GM21360 (cell line): ENCODE data around the gene SDF4.
"Not testable (repeated sequence)": the region's sequence is repeated elsewhere in the genome, so short reads cannot be mapped to it uniquely, and the experiment has no call there.

ENCODE experiments used
- ATAC-seq: cut with Tn5 transposase; IDR thresholded peaks from one replicate; pipeline ENCODE4 v1.9.1; 2021; ENCODE audit warnings: mild to moderate bottlenecking, moderate library complexity; ENCODE audit not compliant: unreplicated experiment

Gene SDF4

DNA sequence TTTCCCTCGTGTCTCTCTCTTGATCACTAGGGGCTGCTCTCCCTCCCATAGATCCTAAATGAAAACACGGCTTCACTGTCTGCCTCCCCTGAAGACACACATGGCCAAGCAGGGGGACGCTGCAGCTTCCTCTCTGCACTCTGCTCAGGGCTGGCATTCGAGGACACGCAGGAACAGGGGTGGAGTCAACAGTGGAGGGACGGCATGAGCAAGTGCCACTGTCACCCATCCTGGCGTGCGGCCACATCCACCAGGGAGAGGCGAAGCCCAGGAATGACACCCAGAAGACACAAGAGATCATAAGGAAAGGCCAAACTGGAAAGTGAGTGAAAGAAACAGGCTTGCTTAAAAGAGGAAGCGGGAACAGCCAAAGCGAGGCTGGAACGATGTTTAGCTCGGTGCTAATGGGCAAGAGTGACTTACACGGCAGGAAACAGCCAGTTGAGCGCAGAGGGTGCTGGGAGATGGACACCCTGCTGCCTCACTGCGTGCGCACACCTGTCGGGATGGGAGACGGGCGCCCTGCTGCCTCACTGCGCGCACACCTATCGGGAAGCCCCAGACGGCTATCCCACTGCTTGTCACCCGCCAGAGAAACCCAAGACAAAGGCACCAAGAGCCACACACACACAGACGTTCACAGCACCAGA lies 28.3 kb upstream of the SDF4 start:
- ATAC-seq = no peak

DNA sequence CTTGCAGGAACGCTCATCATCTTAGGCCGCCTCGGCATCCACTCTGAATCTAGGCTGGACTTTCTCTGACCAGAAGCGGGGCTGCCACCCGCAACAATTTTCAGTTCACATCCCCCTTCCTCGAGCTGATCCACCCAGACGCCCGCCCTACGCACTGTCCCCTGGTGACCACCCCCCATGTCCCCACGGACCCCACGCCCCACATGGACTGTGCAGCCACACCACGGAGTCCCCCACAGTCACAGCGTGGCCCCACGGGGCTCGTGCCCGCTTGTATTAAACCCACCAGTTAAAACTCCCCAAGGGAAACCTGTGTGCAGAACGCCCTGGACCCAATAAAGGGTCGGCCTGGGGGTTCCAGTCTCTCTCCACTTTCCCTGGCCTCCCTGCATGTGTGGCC lies 27.7 kb upstream of the SDF4 start:
- no peak for ATAC-seq

DNA sequence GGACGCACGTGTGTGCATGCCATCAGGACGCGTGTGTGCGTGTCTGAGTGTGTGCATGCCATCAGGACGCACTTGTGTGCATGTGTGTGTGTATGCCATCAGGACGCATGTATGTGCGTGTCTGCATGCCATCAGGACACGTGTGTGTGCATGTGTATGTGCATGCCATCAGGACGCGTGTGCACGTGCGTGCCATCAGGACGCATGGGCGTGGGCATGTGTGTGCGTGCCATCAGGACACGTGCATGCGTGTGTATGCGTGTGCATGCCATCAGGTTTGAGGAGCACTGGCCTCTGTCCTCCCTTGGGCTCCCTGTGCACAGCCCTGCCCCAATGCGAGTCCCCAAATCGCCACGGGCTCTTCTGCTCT lies 27.3 kb upstream of the SDF4 start:
- ATAC-seq = no peak

DNA sequence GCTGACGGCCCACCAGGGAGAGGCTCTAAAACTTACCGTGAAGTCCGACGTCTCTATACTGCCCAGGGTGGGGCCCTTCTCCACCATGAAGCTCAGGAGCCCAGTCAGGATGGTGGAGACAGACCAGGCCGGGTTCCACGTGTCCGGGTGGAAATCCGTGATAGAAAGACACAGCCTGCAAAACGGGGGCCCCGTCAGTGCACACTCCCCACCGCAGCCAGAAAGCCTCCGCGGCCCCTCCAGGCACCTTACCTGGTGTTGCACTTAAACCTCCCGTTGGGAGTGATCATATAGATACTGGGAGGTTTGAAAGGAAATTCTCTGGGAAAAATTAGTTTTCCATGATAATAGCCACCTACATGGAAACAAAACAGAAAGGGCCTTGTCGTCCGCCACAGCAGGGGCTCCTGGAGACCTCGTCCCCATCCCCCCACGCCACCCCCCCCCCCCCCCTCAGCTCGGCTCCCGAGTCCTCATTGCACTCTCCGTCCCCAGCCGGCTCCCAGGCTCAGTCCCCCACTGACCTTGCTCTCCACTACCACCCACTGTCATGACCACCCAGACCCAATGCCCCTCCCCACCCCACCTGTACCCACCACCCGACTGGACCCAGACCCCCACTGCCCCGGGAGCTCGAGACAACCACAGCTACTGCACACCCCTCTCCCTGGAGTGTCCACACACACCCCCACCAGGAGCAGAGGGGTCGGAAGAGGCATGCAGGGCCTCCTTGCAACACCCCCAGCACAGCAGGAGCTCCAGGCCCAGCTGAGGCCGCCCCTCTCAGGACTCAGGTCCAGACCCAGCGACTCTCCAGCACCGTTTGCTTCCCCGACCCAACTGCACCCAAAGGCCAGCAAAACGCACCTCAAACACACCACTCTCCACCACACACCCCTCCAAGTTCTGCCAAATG lies 25.4 kb upstream of the SDF4 start:
- no peak for ATAC-seq

DNA sequence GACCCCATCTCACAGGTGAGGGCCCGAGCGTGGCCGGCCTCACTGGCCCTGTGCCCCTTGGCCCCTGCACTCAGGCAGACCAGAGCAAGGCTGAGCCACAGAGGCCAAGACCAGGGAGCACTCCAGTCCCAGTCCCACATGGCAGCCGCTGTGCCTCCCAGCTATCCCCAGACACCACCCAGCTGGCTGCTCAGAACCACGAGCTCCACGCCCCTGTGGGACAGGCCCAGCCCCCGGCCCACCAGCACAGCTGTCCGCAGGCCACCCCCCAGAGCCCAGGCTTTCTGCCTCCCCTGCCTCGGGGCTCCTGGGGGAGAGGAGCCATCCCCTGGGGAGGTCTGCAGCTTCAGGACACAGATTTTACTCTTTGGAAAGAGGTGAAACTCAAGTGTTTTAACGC lies 23.8 kb upstream of the SDF4 start:
- no peak for ATAC-seq

DNA sequence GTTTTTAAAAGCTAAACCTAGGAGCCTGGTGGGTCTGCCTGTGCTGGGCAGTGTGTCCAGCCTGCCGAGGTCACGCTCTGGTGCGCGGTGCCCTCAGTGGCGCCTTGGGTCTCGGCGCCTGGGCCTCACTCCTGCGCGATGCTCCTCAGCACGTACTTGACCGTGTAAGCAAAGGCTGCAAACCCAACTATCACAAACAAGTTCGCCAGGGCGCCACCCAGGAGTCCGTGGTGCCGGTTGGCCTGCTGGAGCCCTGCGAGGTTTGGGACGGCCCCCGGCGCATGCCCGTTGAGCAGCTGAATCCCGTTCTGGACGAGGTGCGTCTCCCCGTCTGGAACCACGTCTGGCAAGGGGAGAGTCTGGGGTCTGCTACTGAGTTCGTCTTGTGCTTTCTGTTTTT lies 23.3 kb upstream of the SDF4 start:
- no peak for ATAC-seq

DNA sequence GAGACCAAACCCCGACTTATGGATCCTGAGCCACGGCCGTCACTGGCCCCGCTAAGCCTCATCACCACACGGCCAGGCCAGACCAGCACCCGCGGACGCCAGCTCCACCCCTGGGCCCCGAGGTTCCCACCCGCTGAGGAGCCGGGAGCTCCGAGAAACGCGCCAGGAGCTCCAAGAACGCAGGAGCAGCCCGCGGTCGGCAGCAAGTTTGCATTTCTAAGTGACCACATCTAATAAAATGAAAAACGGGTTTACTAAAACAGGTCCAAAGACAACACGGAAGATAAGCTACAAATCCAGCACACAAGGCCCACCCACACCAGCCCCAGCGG lies 22.8 kb upstream of the SDF4 start:
- no peak for ATAC-seq

DNA sequence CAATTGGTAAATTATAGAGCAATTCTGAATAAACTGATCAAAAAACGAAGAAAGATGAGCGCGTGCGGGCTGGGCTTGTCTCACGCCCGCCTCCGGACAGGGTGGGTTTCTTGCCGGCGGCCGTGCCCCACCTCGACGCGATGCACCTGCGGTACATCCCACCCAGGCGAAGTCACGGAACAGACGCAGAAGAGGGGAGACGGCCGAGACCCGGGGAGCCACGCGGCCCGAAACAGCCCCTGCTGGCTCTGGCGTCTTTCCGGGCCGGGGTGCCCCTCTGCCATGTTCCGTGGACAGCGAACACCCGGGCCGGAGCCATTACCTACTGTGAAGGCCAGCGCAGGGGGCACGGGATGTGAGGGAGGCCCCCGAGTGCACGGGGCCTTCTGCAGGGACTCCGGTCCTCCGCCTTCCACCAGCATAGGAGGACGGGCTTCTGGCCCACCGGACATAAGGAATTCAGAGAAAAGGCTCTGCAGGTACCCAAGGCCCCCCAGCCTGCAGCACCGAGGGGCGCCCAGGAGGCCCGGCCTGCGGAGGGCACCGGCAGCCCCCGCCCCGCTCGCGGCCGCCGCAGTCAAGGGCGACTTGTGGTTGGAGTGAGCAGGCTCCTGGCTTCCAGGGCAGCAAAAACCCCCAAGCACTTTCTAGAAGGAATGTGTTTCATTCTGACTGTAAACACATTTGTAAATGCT lies 22.3 kb upstream of the SDF4 start:
- no peak for ATAC-seq

DNA sequence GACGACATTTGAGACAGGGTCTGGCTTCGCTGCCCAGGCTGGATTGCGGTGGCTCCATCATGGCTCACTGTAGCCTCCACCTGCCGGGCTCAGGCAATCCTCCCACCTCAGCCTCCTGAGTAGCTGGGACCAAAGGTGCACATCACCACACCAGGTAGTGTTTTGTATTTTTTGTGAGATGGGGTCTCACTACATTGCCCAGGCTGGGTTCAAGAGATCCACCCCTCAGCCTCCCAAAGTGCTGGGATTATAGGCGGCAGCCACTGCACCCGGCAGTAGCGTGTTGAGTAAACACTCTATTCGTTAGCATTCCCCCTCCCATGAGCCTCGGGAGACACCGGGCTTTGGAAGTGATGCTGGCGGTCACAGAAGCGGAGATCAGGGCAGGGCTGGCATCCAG lies 21.5 kb upstream of the SDF4 start:
- ATAC-seq = no peak

DNA sequence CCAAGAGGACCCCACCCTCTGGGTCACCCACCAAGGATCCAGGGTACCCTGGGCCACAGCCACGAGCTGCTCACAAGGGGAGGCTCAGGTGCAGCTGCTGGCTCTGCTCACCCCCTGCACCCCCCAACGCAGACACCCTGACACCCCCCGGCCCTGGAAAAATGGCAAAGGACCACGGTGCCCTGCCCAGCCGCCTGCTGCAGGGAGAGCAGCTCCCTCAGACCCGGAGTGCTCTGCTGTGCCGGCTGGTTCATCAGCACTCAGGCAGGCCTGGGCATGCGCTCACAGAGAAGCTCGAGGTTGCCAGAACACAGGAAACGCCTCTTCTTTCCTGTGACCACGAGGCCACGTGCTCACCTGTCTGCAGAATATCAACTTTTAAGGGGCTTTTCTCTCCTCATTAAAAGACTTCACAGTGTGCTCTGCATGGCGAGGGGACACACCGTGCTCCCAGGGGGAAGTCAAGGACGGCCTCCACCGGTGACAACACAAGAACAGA lies 19.0 kb upstream of the SDF4 start:
- ATAC-seq = no peak

DNA sequence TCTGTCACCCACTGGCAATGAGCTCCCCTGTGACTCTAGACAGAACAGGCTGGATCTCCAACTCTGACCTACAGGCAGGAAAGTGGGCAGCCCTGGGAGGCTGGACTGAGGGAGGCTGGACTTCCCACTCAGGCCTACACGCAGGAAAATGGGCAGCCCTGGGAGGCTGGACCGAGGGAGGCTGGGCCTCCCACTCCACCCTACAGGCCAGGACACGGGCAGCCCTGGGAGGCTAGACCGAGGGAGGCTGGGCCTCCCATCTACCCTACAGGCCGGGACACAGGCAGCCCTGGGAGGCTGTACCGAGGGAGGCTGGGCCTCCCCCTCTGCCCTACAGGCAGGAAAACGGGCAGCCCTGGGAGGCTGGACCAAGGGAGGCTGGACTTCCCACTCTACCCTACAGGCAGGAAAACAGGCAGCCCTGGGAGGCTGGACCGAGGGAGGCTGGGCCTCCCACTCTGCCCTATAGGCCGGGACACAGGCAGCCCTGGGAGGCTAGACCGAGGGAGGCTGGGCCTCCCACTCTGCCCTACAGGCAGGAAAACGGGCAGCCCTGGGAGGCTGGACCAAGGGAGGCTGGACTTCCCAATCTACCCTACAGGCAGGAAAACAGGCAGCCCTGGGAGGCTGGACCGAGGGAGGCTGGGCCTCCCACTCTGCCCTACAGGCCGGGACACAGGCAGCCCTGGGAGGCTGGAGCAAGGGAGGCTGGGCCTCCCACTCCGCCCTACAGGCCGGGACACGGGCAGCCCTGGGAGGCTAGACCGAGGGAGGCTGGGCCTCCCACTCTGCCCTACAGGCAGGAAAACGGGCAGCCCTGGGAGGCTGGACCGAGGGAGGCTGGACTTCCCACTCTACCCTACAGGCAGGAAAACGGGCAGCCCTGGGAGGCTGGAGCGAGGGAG lies 16.5 kb upstream of the SDF4 start:
- not testable (repeated sequence) for ATAC-seq

DNA sequence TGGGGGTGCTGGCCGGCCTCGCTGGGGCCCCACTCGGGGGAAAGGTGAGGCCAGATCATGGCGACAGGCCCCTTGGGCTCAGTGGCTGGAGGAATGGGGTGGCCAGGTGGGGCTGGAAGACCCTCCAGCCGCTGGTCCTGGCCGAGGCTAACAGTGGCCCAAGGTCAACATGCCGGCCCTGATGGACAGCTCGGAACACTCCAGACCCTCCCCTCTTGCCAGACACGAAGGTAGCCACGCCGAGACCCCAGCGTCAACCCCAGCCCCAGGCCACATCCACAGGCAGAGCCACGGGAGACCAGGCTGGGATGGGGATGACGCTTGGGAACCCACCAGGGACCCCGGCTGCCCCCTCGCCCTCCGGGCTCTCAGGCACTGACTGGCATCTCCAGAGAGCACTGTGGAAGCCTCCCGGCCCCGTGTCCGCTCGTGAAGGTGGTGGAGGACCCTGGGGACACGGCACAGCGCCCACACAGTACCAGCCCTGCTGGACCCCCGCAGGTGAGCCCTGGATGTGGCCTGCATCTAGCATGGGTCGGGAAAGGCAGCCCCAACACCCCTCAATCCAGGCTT lies 15.6 kb upstream of the SDF4 start:
- no peak for ATAC-seq

DNA sequence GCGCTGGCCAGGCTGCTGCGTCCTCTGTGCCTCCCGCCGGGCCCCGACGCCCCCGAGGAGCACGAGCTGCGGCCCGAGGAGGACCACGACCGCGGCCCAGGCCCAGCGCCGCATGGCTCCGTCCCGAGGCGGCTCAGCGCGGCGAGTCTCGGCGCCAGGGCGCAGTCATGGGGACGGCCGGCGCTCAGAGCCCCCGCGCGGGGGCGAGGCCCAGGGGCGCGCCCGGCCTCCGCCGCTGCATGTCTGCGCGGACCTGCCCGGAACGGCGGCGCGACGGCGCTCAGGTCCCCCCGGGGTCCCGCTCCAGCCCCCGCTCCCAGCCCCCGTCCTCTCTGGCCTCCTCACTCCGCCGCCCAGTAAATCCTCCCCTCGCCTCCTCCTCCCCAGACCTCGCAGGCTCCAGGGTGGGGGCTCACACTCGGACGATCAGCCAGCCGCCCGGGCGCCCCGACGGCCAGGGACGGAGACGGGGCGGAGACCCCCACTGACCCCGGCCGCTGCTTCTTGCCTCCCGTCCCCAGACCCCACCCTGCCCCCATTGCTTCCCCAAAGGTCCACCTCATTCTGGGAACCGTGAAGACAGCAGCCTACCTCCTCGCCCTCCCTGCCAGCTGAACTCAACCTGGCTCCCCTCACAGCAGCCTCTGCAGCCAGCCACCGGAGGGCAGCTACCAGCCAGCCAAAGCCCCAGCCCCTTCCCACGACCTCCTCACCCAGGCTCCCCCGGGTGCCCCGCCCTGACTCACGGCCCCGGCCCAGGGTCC lies 15.0 kb upstream of the SDF4 start, which contains the start of gene C1QTNF12:
C1QTNF12 (minus strand) TSS at position 146 of the 764 bp plus-strand sequence; CDS start at position 114, 32 bp downstream.
- no peak for ATAC-seq

DNA sequence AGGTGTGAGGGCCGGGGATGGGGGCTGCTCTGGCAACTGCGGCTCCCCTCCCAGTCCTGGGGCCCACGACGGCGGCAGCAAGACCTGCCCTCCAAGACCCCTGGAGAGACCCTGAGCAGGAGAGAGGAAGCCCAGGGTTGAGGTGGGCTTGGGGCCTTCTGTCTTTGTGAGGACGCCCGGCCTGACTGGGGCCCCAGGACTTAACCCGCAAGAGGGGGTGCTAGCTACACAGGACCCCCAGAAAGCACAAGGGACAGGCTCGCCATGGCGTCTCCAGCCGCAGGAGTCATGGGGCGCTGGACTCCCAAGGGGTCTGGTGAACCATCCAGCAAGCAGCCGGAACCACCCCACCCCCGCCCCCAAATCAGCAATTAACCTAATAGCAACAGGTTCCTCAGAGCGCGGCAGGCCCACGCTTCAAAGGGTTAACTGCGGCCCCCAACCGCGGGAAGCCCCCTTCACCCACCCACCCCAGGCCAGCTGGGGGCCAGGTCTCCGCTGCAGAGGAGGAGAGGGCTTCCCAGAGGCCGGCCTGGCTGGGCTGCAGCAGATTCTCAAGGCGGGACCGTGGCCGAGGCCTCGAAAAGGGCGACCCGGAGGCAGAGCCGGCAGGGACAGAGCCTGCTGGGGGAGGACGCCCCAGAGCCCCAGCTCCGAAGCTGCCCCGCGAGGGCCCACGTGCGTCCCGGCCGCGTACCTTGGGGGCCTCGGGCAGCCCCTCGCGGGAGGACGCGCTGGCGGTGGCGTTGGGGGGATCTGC lies 14.2 kb upstream of the SDF4 start:
- no peak for ATAC-seq

DNA sequence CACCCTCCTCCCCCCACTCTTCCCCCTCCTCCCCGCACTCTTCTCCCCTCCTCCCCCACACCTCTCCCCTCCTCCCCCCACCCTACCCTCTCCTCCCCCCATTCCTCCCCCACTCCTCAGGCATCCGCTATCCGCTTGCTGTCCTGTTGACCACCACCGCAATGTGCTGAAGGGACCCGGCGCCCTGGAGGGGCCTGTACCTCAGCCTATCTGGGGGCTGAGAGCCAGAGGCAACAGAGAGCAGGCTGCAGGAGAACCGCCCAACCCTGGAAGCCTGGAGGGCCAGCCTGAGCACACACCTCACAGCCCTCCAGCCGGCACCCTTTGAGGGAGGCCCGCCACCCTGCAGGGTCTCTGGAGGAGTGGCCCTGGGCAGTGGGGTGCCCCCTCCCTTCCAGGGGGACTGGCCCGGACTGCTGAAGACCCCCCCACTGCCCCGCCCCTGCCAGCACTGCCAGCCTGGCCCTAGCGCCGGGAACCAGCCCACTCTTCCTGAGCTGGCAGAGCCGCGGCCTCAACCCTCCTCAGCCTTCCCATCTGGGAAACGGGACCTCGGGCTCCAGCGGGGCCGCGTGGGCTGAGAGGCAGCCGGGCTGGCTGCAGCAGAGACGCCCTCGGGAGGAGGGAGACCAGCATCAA lies 13.5 kb upstream of the SDF4 start:
- ATAC-seq = no peak

DNA sequence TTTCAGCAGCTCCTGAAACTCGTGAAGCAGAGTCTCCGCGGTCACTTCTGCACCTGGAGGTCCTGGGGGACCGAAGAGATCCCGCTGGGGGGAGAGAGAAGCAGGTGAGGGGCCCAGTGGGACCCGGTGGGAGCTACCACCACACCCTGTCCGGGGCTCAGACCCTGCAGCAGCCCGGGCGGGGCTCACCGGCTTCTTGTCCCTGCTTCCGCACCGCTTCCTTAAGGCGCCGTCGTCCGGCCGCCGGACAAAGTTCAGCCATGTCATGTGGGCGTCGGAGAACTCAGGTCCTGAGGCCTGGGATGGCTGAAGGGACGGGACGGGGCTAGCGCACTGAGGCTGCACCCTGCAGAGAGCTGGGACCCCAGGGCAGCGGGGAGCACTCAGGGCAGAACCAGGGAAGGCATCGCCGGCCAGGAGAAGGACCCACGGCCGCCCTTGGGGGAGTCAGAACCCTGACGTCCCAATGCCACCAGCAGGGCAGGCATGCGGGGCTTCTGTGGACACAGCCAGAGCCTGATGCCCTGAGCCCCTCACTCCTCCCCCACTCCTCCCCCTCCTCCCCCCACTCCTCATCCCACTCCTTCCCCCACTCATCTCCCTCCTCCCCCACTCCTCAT lies 12.5 kb upstream of the SDF4 start:
- no peak for ATAC-seq

DNA sequence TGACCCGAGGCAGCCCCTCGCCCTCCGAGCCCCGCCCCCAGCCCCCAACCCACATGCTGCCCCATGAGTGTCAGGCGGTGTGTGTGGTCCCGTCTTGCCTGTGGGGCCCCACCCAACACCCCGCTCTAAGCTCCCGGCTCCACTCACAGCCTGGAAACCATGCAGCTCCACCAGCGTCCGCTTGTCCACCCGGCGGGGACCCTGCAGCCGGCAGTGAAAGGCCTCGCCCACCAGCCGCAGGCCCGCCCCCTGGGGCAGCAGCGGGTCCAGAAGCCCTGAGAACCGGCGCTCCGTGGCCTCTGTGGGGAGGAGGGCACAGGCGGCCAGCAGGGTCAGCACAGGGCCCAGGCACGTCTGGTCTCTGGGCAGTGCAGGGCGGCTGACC lies 12.0 kb upstream of the SDF4 start:
- no peak for ATAC-seq

DNA sequence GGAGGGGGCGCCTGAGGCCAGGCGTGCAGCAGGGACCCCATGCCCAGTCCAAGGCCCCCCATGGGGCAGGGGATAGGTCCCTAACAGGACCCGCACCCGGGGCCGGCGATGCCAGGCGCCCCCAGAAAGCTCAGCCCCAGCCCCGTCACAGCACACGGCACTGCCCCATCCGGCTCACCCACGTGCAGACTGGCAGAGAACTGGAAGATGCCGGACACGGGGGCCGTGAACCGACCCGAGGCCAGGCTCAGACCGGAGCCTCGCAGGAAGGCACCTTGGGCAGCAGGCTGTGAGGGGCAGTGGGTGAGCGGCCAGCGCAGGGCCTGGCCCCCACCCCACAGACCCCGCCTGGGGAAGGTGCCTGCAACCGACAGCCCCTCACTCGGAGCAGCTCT lies 11.5 kb upstream of the SDF4 start:
- ATAC-seq = no peak
